NB4 (cell line): ENCODE measurements around the gene CELF4.

Experiments
- CTCF ChIP-seq: IDR thresholded peaks from one replicate; pipeline ENCODE4 v1.5.1; 2012; ENCODE audit warnings: low read depth, low read length
- MAX ChIP-seq: IDR thresholded peaks from 2 replicates; pipeline ENCODE4 v1.6.1; 2011; ENCODE audit warnings: low read depth, low read length
- MYC ChIP-seq: IDR thresholded peaks from 2 replicates; pipeline ENCODE4 v1.6.1; 2011; ENCODE audit warnings: low read depth, low read length
- POLR2A ChIP-seq: IDR thresholded peaks from 2 replicates; pipeline ENCODE4 v1.6.1; 2011; ENCODE audit warnings: mild to moderate bottlenecking; ENCODE audit not compliant: insufficient read length; ENCODE audit errors: extremely low read depth

GRCh38 chr18:37545461-37546271 is 19.9 kb downstream of the CELF4 start:
- no peak for TF ChIP-seq CTCF
- no peak for TF ChIP-seq MAX
- TF ChIP-seq POLR2A = no peak
- no peak for TF ChIP-seq MYC
